BJ (cell line): Measurements from ENCODE around the gene TTC7B. TPM values are rescaled to one million over a fixed set of nuclear protein-coding genes. Genes with fewer than 3 reads are reported as not detected.

ENCODE experiments used
- CTCF ChIA-PET: fragments of 350-600 bp; formaldehyde crosslinking; extraction: SDS; loops from one replicate; lab custom pipeline; 2021; ENCODE audit warnings: antibody characterized with exemption, inconsistent platforms; lab: Yijun Ruan, JAX
- POLR2A ChIA-PET: fragments of 300-600 bp; sonication (Branson Sonifier 250); formaldehyde crosslinking; extraction: SDS; loops from one replicate; lab custom pipeline; 2021; ENCODE audit warnings: antibody characterized with exemption; lab: Charles Lee
- DNase-seq: peaks from one replicate; pipeline ENCODE4 v3.0.0-alpha.2; 2011; ENCODE audit warnings: low read depth
- H3K27me3 ChIP-seq: 2 replicates; pipeline ENCODE4 v1.6.0; 2011; ENCODE audit warnings: low read length; ENCODE audit not compliant: control insufficient read depth, insufficient read depth
- H3K36me3 ChIP-seq: 2 replicates; pipeline ENCODE4 v1.5.1; 2011; ENCODE audit warnings: low read length; ENCODE audit not compliant: control insufficient read depth, insufficient read depth
- H3K4me3 ChIP-seq: 2 replicates; pipeline ENCODE4 v1.5.1; 2011; ENCODE audit warnings: low read depth, mild to moderate bottlenecking, control low read depth, low read length
- CTCF ChIP-seq: IDR thresholded peaks from 2 replicates; pipeline ENCODE4 v1.5.1; 2011; ENCODE audit warnings: low read depth, mild to moderate bottlenecking, control low read depth, inconsistent platforms, low read length, moderate library complexity; ENCODE audit not compliant: insufficient read depth
- polyA plus RNA-seq: library from polyadenylated mRNA; depleted of rRNA; stranded (reverse); fragments of >200 nt; gene quantifications from 2 replicates; pipeline ENCODE4 v1.2.3, GENCODE V29; 2011

Gene TTC7B
- polyA plus RNA-seq, 1 experiment, result 46.9 TPM

GRCh38 chr14:90579088-90579487 lies 237.1 kb downstream of the TTC7B start:
- H3K36me3 ChIP-seq, result no peaks in the 10 kb centered on the region; the same call in none of the 2 replicates
- ChIA-PET POLR2A (no interaction called here), CTCF (no interaction called here)
- no peak overlapping the region for H3K4me3 ChIP-seq
- no peak for DNase-seq
- no peak for TF ChIP-seq CTCF
- H3K27me3 ChIP-seq, result no peaks in the 10 kb centered on the region

- Histone ChIP-seq H3K4me3 (no peak overlapping the region), H3K27me3 (no peaks in the 10 kb centered on the region), H3K36me3 (no peaks in the 10 kb centered on the region; the same call in none of the 2 replicates)
- TF ChIP-seq CTCF, result no peak
- POLR2A ChIA-PET, result no interaction called here
- no peak for DNase-seq
- CTCF ChIA-PET, result interaction anchor here (0.6 kb wide), 1 partner anchor 257 kb away, joined by 3 read pairs; no protein-coding TSS in a partner anchor
Observed at GRCh38 chr14:90578283-90578985, 237.8 kb downstream of the TTC7B start.

- no peak for DNase-seq
- no peak for TF ChIP-seq CTCF
- ChIA-PET POLR2A (no interaction called here), CTCF (interaction anchor here (0.6 kb wide), 1 partner anchor 257 kb away, joined by 3 read pairs; no protein-coding TSS in a partner anchor)
- Histone ChIP-seq H3K4me3 (no peak overlapping the region), H3K27me3 (no peaks in the 10 kb centered on the region), H3K36me3 (no peaks in the 10 kb centered on the region; the same call in none of the 2 replicates)
Observed at GRCh38 chr14:90577661-90578282, 238.5 kb downstream of the TTC7B start.

GRCh38 chr14:90576981-90577660 lies 239.1 kb downstream of the TTC7B start:
- CTCF ChIA-PET, result interaction anchor here (0.7 kb wide), 1 partner anchor 14 kb away, joined by 3 read pairs; no protein-coding TSS in a partner anchor

More at GRCh38 chr14:90576981-90577660, 239.1 kb downstream of the TTC7B start:
- no peaks in the 10 kb centered on the region for H3K27me3 ChIP-seq
- H3K36me3 ChIP-seq, result no peaks in the 10 kb centered on the region; the same call in none of the 2 replicates
- POLR2A ChIA-PET, result no interaction called here
- DNase-seq, result no peak
- no peak overlapping the region for H3K4me3 ChIP-seq
- TF ChIP-seq CTCF, result no peak
